ENCODE measurements around the gene RAB3B.

Gene RAB3B

DNA sequence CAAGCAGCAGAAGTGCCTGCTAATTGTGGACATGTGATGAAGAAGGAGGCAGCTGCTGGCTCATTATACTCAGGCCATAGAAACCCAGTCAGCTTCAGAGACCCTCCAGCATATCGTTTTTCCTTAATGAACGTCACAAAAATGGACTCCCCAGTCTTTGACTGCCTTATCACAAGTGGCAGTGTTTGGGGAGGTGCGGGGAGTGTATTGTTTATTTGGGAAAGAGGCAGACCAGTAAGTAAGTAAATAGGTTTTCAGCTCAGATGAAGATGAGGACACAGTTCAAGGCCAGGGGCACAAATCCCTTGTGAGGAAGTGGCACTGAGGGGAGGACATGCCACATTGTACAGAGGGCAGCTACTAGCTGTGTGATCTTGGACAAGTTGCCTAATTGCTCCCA, 68.5 kb downstream of the RAB3B start:
- H3K9me2 ChIP-seq (replicated peaks; ENCODE audit: low read depth, low read length), result no peaks in the 10 kb centered on the region
- H4K20me1 ChIP-seq (ENCODE audit: insufficient read depth, low read length, poor library complexity, severe bottlenecking), result no peaks in the 10 kb centered on the region

DNA sequence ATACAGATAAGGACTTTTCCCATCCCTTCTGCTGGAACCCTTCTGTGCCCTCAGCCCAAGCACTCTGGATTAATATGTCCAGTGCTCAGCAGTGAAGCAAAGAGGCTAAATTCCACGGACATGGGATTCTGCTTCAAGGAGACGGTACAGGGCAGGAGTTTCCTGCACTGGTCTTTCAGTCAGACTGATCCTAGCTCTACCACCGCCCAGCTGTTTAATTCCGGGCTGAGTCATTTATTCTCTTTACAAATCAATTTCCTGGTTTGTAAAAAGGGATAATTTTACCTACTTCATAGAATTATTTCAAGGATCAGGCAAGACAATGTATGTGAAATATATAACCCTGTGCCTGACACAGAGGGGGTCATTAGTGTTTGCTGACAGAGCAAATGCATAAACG, 70.4 kb downstream of the RAB3B start:
- Histone ChIP-seq H3K9ac (ENCODE audit: low read depth, low read length, poor library complexity, severe bottlenecking) (no peak overlapping the region), H4K20me1 (ENCODE audit: insufficient read depth, low read length, poor library complexity, severe bottlenecking) (no peaks in the 10 kb centered on the region), H3K4me3 (ENCODE audit: low read length, poor library complexity, severe bottlenecking) (no peak overlapping the region), H3K36me3 (ENCODE audit: insufficient read depth, low read length) (no peaks in the 10 kb centered on the region), H3K9me2 (replicated peaks; ENCODE audit: low read depth, low read length) (no peaks in the 10 kb centered on the region), H2AFZ (ENCODE audit: low read length) (no peak overlapping the region), H3F3A (ENCODE audit: low read depth) (no peaks in the 10 kb centered on the region), H3K4me2 (ENCODE audit: low read depth, low read length, poor library complexity, severe bottlenecking) (no peak overlapping the region), H3K4me1 (ENCODE audit: insufficient read depth, low read length, poor library complexity, severe bottlenecking) (no peaks in the 10 kb centered on the region), H3K79me2 (ENCODE audit: insufficient read depth, low read length) (no peaks in the 10 kb centered on the region), H3K27me3 (ENCODE audit: insufficient read depth, low read length, poor library complexity, severe bottlenecking) (peaks cover 5% of the 10 kb centered on the region), H3K9me3 (ENCODE audit: insufficient read depth, low read depth, low read length) (no peaks in the 10 kb centered on the region)
- TF ChIP-seq EZH2phosphoT487 (IDR thresholded peaks at IDR 0.05; ENCODE audit: borderline replicate concordance), result no peak
- TF ChIP-seq, protein P1, sequence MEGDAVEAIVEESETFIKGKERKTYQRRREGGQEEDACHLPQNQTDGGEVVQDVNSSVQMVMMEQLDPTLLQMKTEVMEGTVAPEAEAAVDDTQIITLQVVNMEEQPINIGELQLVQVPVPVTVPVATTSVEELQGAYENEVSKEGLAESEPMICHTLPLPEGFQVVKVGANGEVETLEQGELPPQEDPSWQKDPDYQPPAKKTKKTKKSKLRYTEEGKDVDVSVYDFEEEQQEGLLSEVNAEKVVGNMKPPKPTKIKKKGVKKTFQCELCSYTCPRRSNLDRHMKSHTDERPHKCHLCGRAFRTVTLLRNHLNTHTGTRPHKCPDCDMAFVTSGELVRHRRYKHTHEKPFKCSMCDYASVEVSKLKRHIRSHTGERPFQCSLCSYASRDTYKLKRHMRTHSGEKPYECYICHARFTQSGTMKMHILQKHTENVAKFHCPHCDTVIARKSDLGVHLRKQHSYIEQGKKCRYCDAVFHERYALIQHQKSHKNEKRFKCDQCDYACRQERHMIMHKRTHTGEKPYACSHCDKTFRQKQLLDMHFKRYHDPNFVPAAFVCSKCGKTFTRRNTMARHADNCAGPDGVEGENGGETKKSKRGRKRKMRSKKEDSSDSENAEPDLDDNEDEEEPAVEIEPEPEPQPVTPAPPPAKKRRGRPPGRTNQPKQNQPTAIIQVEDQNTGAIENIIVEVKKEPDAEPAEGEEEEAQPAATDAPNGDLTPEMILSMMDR (conservative IDR thresholded peaks at IDR 0.05; ENCODE audit: low read length), result no peak

More for the DNA sequence above, 68.5 kb downstream of the RAB3B start:
- H3K9ac ChIP-seq (ENCODE audit: low read depth, low read length, poor library complexity, severe bottlenecking), result no peak overlapping the region
- H3K36me3 ChIP-seq (ENCODE audit: insufficient read depth, low read length), result no peaks in the 10 kb centered on the region
- H3F3A ChIP-seq (ENCODE audit: low read depth), result no peaks in the 10 kb centered on the region
- no peak overlapping the region for H3K4me3 ChIP-seq (ENCODE audit: low read length, poor library complexity, severe bottlenecking)
- TF ChIP-seq, protein P1 (conservative IDR thresholded peaks at IDR 0.05; ENCODE audit: low read length), result no peak
- no peak for TF ChIP-seq EZH2phosphoT487 (IDR thresholded peaks at IDR 0.05; ENCODE audit: borderline replicate concordance)
- no peaks in the 10 kb centered on the region for H3K79me2 ChIP-seq (ENCODE audit: insufficient read depth, low read length)
- no peak overlapping the region for H3K4me2 ChIP-seq (ENCODE audit: low read depth, low read length, poor library complexity, severe bottlenecking)
- no peaks in the 10 kb centered on the region for H3K4me1 ChIP-seq (ENCODE audit: insufficient read depth, low read length, poor library complexity, severe bottlenecking)
- H3K9me3 ChIP-seq (ENCODE audit: insufficient read depth, low read depth, low read length), result no peaks in the 10 kb centered on the region
- no peaks in the 10 kb centered on the region for H3K27me3 ChIP-seq (ENCODE audit: insufficient read depth, low read length, poor library complexity, severe bottlenecking)
- no peak overlapping the region for H2AFZ ChIP-seq (ENCODE audit: low read length)

DNA sequence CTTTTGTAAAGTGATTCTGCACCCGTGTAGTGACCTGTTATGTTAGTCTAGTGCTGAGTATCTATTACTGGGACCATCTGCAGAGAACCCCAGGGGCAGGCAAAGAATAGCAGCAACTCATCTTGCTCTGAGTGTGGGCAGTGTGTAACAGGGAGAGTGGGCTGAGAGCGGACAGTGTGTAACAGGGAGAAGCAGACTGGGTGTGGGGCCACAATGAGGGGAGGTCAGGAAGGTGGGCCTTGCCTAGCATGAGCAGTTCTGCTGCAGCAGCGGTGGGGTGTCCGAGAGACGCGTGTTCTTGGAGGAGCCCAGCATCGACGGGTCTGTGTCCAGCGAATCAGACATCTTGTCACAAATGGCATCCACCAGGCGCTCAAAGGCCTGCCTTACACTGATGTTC, 70.8 kb downstream of the RAB3B start:
- Histone ChIP-seq H3K4me2 (ENCODE audit: low read depth, low read length, poor library complexity, severe bottlenecking) (no peak overlapping the region), H3F3A (ENCODE audit: low read depth) (no peaks in the 10 kb centered on the region), H2AFZ (ENCODE audit: low read length) (no peak overlapping the region)

More for the DNA sequence above, 70.8 kb downstream of the RAB3B start:
- Histone ChIP-seq H3K9me2 (replicated peaks; ENCODE audit: low read depth, low read length) (no peaks in the 10 kb centered on the region), H3K4me3 (ENCODE audit: low read length, poor library complexity, severe bottlenecking) (no peak overlapping the region), H3K36me3 (ENCODE audit: insufficient read depth, low read length) (no peaks in the 10 kb centered on the region), H3K4me1 (ENCODE audit: insufficient read depth, low read length, poor library complexity, severe bottlenecking) (no peaks in the 10 kb centered on the region), H3K79me2 (ENCODE audit: insufficient read depth, low read length) (no peaks in the 10 kb centered on the region), H3K27me3 (ENCODE audit: insufficient read depth, low read length, poor library complexity, severe bottlenecking) (peaks cover 5% of the 10 kb centered on the region), H3K9me3 (ENCODE audit: insufficient read depth, low read depth, low read length) (no peaks in the 10 kb centered on the region), H3K9ac (ENCODE audit: low read depth, low read length, poor library complexity, severe bottlenecking) (no peak overlapping the region), H4K20me1 (ENCODE audit: insufficient read depth, low read length, poor library complexity, severe bottlenecking) (no peaks in the 10 kb centered on the region)
- TF ChIP-seq, protein P1 (conservative IDR thresholded peaks at IDR 0.05; ENCODE audit: low read length), result no peak
- TF ChIP-seq EZH2phosphoT487 (IDR thresholded peaks at IDR 0.05; ENCODE audit: borderline replicate concordance), result no peak

Measured in Loucy (cell line).